ENCODE measurements around the gene FASN. TPM values are rescaled to one million over a fixed set of nuclear protein-coding genes. Genes with fewer than 3 reads are reported as not detected.

Gene FASN
- total and polyA plus RNA-seq, 2 of the 13 experiments (the other 11 are each of a cell fraction or from before 2014, with no cell fraction given), result 51.7 to 101 TPM

- TF ChIP-seq KMT2A (CRISPR knock-in tag; IDR thresholded peaks at IDR 0.05), result no peak
- TF ChIP-seq, protein P1, sequence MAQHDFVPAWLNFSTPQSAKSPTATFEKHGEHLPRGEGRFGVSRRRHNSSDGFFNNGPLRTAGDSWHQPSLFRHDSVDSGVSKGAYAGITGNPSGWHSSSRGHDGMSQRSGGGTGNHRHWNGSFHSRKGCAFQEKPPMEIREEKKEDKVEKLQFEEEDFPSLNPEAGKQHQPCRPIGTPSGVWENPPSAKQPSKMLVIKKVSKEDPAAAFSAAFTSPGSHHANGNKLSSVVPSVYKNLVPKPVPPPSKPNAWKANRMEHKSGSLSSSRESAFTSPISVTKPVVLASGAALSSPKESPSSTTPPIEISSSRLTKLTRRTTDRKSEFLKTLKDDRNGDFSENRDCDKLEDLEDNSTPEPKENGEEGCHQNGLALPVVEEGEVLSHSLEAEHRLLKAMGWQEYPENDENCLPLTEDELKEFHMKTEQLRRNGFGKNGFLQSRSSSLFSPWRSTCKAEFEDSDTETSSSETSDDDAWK (CRISPR knock-in tag; IDR thresholded peaks at IDR 0.05), result no peak
- TF ChIP-seq JDP2 (CRISPR knock-in tag; IDR thresholded peaks at IDR 0.05; ENCODE audit: borderline replicate concordance), result no peak
- TF ChIP-seq, protein P2, sequence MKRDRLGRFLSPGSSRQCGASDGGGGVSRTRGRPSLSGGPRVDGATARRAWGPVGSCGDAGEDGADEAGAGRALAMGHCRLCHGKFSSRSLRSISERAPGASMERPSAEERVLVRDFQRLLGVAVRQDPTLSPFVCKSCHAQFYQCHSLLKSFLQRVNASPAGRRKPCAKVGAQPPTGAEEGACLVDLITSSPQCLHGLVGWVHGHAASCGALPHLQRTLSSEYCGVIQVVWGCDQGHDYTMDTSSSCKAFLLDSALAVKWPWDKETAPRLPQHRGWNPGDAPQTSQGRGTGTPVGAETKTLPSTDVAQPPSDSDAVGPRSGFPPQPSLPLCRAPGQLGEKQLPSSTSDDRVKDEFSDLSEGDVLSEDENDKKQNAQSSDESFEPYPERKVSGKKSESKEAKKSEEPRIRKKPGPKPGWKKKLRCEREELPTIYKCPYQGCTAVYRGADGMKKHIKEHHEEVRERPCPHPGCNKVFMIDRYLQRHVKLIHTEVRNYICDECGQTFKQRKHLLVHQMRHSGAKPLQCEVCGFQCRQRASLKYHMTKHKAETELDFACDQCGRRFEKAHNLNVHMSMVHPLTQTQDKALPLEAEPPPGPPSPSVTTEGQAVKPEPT (CRISPR knock-in tag; IDR thresholded peaks at IDR 0.05; ENCODE audit: low read depth), result no peak
- TF ChIP-seq ZNF451 (CRISPR knock-in tag; IDR thresholded peaks at IDR 0.05), result no peak
- no peak for TF ChIP-seq CENPT (CRISPR knock-in tag; IDR thresholded peaks at IDR 0.05; ENCODE audit: low read depth)
- TF ChIP-seq NFYB (CRISPR knock-in tag; IDR thresholded peaks at IDR 0.05), result no peak
- TF ChIP-seq ZNF7 (CRISPR knock-in tag; IDR thresholded peaks at IDR 0.05), result no peak
- 0 out of 2 replicates have a peak, but pooled peaks have one; percentile 56 for TF ChIP-seq NFE2L1 (CRISPR knock-in tag; IDR thresholded peaks at IDR 0.05; ENCODE audit: borderline replicate concordance)
- TF ChIP-seq ZNF354B (CRISPR knock-in tag; IDR thresholded peaks at IDR 0.05), result no peak
- TF ChIP-seq SYNCRIP (IDR thresholded peaks at IDR 0.05; ENCODE audit: insufficient read depth, low read depth, low read length), result no peak
- TF ChIP-seq NFIC (IDR thresholded peaks at IDR 0.05; ENCODE audit: low read length), result no peak
- TF ChIP-seq, protein P3, sequence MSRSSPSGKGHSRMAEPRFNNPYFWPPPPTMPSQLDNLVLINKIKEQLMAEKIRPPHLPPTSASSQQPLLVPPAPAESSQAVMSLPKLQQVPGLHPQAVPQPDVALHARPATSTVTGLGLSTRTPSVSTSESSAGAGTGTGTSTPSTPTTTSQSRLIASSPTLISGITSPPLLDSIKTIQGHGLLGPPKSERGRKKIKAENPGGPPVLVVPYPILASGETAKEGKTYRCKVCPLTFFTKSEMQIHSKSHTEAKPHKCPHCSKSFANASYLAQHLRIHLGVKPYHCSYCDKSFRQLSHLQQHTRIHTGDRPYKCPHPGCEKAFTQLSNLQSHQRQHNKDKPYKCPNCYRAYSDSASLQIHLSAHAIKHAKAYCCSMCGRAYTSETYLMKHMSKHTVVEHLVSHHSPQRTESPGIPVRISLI (CRISPR knock-in tag; IDR thresholded peaks at IDR 0.05; ENCODE audit: borderline replicate concordance), result no peak
- TF ChIP-seq ZNF234 (CRISPR knock-in tag; conservative IDR thresholded peaks at IDR 0.05), result no peak
- no peak for TF ChIP-seq ZFP62 (CRISPR knock-in tag; IDR thresholded peaks at IDR 0.05)
- TF ChIP-seq, protein P4, sequence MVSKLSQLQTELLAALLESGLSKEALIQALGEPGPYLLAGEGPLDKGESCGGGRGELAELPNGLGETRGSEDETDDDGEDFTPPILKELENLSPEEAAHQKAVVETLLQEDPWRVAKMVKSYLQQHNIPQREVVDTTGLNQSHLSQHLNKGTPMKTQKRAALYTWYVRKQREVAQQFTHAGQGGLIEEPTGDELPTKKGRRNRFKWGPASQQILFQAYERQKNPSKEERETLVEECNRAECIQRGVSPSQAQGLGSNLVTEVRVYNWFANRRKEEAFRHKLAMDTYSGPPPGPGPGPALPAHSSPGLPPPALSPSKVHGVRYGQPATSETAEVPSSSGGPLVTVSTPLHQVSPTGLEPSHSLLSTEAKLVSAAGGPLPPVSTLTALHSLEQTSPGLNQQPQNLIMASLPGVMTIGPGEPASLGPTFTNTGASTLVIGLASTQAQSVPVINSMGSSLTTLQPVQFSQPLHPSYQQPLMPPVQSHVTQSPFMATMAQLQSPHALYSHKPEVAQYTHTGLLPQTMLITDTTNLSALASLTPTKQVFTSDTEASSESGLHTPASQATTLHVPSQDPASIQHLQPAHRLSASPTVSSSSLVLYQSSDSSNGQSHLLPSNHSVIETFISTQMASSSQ (IDR thresholded peaks at IDR 0.05; ENCODE audit: low read depth), result no peak
- TF ChIP-seq, protein P4 (CRISPR knock-in tag; IDR thresholded peaks at IDR 0.05; ENCODE audit: borderline replicate concordance), result no peak; the same call in 1 of the 2 replicates
- TF ChIP-seq ATAD3A (CRISPR knock-in tag; IDR thresholded peaks at IDR 0.05), result no peak
- TF ChIP-seq ZNF589 (CRISPR knock-in tag; conservative IDR thresholded peaks at IDR 0.05), result 0 out of 2 replicates have a peak, but pooled peaks have one; percentile 28
- TF ChIP-seq EED (CRISPR knock-in tag; IDR thresholded peaks at IDR 0.05), result no peak
- no peak for TF ChIP-seq ZNF337 (CRISPR knock-in tag; IDR thresholded peaks at IDR 0.05; ENCODE audit: borderline replicate concordance, low read depth)
- TF ChIP-seq AKAP8 (CRISPR knock-in tag; IDR thresholded peaks at IDR 0.05), result peak; percentile 39; the same call in 1 of the 2 replicates
Observed at GRCh38 chr17:82100502-82101298, 2.7 kb upstream of the FASN start (continued).

All from HepG2 (cell line).